Smooth muscle cell (in vitro differentiated cells): ENCODE data around the gene RAB18. TPM values are rescaled to one million over a fixed set of nuclear protein-coding genes. Genes with fewer than 3 reads are reported as not detected.

Experiments
- DNase-seq: peaks from one replicate; lab custom pipeline; 2025; ENCODE audit not compliant: unreplicated experiment; lab: John Stamatoyannopoulos, UW
- H2AFZ ChIP-seq: fragments of 200-600 bp; sonication (generic); 2 replicates; pipeline ENCODE4 v1.6.0; 2016; ENCODE audit warnings: antibody characterized with exemption, low read depth, mild to moderate bottlenecking
- H3F3A ChIP-seq: fragments of 200-600 bp; sonication (generic); 2 replicates; pipeline ENCODE4 v1.6.0; 2017; ENCODE audit warnings: antibody characterized with exemption, low read depth
- H3K27ac ChIP-seq: fragments of 200-600 bp; sonication (generic); 2 replicates; pipeline ENCODE4 v1.5.1; 2016; ENCODE audit warnings: low read depth, mild to moderate bottlenecking
- H3K27me3 ChIP-seq: fragments of 200-600 bp; sonication (generic); 2 replicates; pipeline ENCODE4 v1.6.1; 2016; ENCODE audit warnings: low read depth, mild to moderate bottlenecking
- H3K36me3 ChIP-seq: fragments of 200-600 bp; sonication (generic); 2 replicates; pipeline ENCODE4 v1.5.1; 2016; ENCODE audit warnings: low read depth
- H3K4me1 ChIP-seq: fragments of 200-600 bp; sonication (generic); 2 replicates; pipeline ENCODE4 v1.5.1; 2016; ENCODE audit warnings: low read depth
- H3K4me2 ChIP-seq: fragments of 200-600 bp; sonication (generic); 2 replicates; pipeline ENCODE4 v1.6.0; 2016; ENCODE audit warnings: mild to moderate bottlenecking
- H3K4me3 ChIP-seq: fragments of 200-600 bp; sonication (generic); 2 replicates; pipeline ENCODE4 v1.5.1; 2016; ENCODE audit warnings: mild to moderate bottlenecking
- H3K79me2 ChIP-seq: fragments of 200-600 bp; sonication (generic); 2 replicates; pipeline ENCODE4 v1.6.0; 2016; ENCODE audit warnings: low read depth, mild to moderate bottlenecking
- H3K9ac ChIP-seq: fragments of 200-600 bp; sonication (generic); 2 replicates; pipeline ENCODE4 v1.6.0; 2016; ENCODE audit warnings: low read depth
- H3K9me3 ChIP-seq: fragments of 200-600 bp; sonication (generic); replicated peaks from 2 replicates; pipeline ENCODE4 v1.5.1; 2016; ENCODE audit warnings: low read depth
- H4K20me1 ChIP-seq: fragments of 200-600 bp; sonication (generic); 2 replicates; pipeline ENCODE4 v1.6.0; 2016; ENCODE audit warnings: low read depth
- CTCF ChIP-seq: fragments of 200-600 bp; sonication (generic); IDR thresholded peaks from 2 replicates; pipeline ENCODE4 v1.5.1; 2017; ENCODE audit warnings: borderline replicate concordance, mild to moderate bottlenecking, antibody characterized with exemption; ENCODE audit not compliant: insufficient read depth, poor library complexity, severe bottlenecking
- WGBS: methylation state at CpG from one replicate; pipeline ENCODE4 v1.1.7; 2016; ENCODE audit warnings: low lambda C conversion rate; 5-methylcytosine and 5-hydroxymethylcytosine counted together
- polyA plus RNA-seq: library from polyadenylated mRNA; unstranded; fragments of >200 nt; fragmentation: Nextera tagmentation; extraction: Ambion mirVana; gene quantifications from 2 replicates; pipeline ENCODE4 v1.2.1, GENCODE V29; 2016
- total RNA-seq: library from RNA; depleted of rRNA; stranded (reverse); fragments of >200 nt; gene quantifications from 2 replicates; pipeline ENCODE4 v1.2.3, GENCODE V29; 2014

RAB18 gene
- total and polyA plus RNA-seq, 2 experiments from 2014 or later = 64.1 to 122 TPM

GRCh38 chr10:27482984-27483956 lies 20.8 kb upstream of the RAB18 start:
- Histone ChIP-seq H3K9me3 (no peaks in the 10 kb centered on the region), H3K79me2 (no peaks in the 10 kb centered on the region), H3K27me3 (no peaks in the 10 kb centered on the region), H3K36me3 (no peaks in the 10 kb centered on the region), H3F3A (no peaks in the 10 kb centered on the region), H3K4me1 (no peaks in the 10 kb centered on the region), H3K27ac (peak overlapping the region; percentile 66), H3K9ac (peak overlapping the region; percentile 16), H2AFZ (peak overlapping the region; percentile 21), H4K20me1 (no peaks in the 10 kb centered on the region), H3K4me3 (no peak overlapping the region), H3K4me2 (no peak overlapping the region)
- 67% methylated on average over 10 of the region's 10 CpGs for WGBS
- TF ChIP-seq CTCF = no peak
- no peak for DNase-seq

GRCh38 chr10:27485368-27485767 lies 18.7 kb upstream of the RAB18 start:
- Histone ChIP-seq H3K27ac (no peak overlapping the region), H3K4me2 (no peak overlapping the region), H4K20me1 (no peaks in the 10 kb centered on the region), H3K9ac (no peak overlapping the region), H3K4me1 (no peaks in the 10 kb centered on the region), H3K4me3 (no peak overlapping the region), H3K79me2 (no peaks in the 10 kb centered on the region), H2AFZ (no peak overlapping the region), H3K9me3 (no peaks in the 10 kb centered on the region), H3F3A (no peaks in the 10 kb centered on the region), H3K27me3 (no peaks in the 10 kb centered on the region), H3K36me3 (no peaks in the 10 kb centered on the region)
- 75% methylated on average over 2 of the region's 2 CpGs for WGBS
- TF ChIP-seq CTCF = no peak
- no peak for DNase-seq

GRCh38 chr10:27485986-27486385 lies 18.1 kb upstream of the RAB18 start:
- H3K27ac ChIP-seq = no peak overlapping the region
- no peaks in the 10 kb centered on the region for H3F3A ChIP-seq
- no peaks in the 10 kb centered on the region for H3K79me2 ChIP-seq
- H3K9me3 ChIP-seq = no peaks in the 10 kb centered on the region
- H4K20me1 ChIP-seq = no peaks in the 10 kb centered on the region
- no peaks in the 10 kb centered on the region for H3K4me1 ChIP-seq
- H2AFZ ChIP-seq = no peak overlapping the region
- 55% methylated on average over 2 of the region's 2 CpGs for WGBS
- no peak overlapping the region for H3K4me2 ChIP-seq
- TF ChIP-seq CTCF = no peak
- no peak overlapping the region for H3K4me3 ChIP-seq
- no peak overlapping the region for H3K9ac ChIP-seq
- H3K36me3 ChIP-seq = no peaks in the 10 kb centered on the region
- no peak for DNase-seq
- no peaks in the 10 kb centered on the region for H3K27me3 ChIP-seq

- H3K27ac ChIP-seq = no peak overlapping the region
These were observed 13.3 kb upstream of the RAB18 start for GRCh38 chr10:27490807-27491206.

More at GRCh38 chr10:27490807-27491206, 13.3 kb upstream of the RAB18 start:
- Histone ChIP-seq H4K20me1 (no peaks in the 10 kb centered on the region), H3K4me3 (no peak overlapping the region), H3F3A (no peaks in the 10 kb centered on the region), H2AFZ (no peak overlapping the region), H3K4me2 (no peak overlapping the region), H3K9me3 (no peaks in the 10 kb centered on the region), H3K36me3 (no peaks in the 10 kb centered on the region), H3K9ac (no peak overlapping the region), H3K79me2 (no peaks in the 10 kb centered on the region), H3K27me3 (no peaks in the 10 kb centered on the region), H3K4me1 (no peaks in the 10 kb centered on the region)
- 72% methylated on average over 1 of the region's 1 CpG for WGBS
- no peak for TF ChIP-seq CTCF
- no peak for DNase-seq
